A549 treated with Hydrocortisone at 1 μM for 4 hours (cell line): ENCODE measurements around the gene ROR1. TPM values are rescaled to one million over a fixed set of nuclear protein-coding genes. Genes with fewer than 3 reads are reported as not detected.

ENCODE experiments used
- total RNA-seq: library from RNA; stranded (reverse); fragments of 200-300 nt; extraction: Qiagen RNA extraction; gene quantifications from 5 replicates; pipeline ENCODE4 v1.2.3, GENCODE V29; 2022

Gene ROR1
- total RNA-seq: 7.6 to 11.4 TPM (median 8.4 TPM) in 5 replicates

GRCh38 chr1:63773815-63774616 lies at the start of gene ROR1:
ROR1 (plus strand) TSS chr1:63774017.

GRCh38 chr1:64203420-64203819 lies 429.6 kb downstream of the ROR1 start, which contains the start of gene UBE2U:
UBE2U (plus strand) TSS chr1:64203623; CDS start chr1:64204051, 428 bp downstream.

Other genes with a start within 250 kb of the ROR1 start
- 31.6 to 41.7 TPM (median 36.6 TPM) in 5 replicates for gene PGM1, start 180.6 kb upstream of the ROR1 start, total RNA-seq